GM18507 (cell line): ENCODE data around the gene STX17.
A peak's percentile ranks its signal among the peaks of the same experiment; 100 is the strongest.
"Not testable (repeated sequence)": the region's sequence is repeated elsewhere in the genome, so short reads cannot be mapped to it uniquely, and the experiment has no call there.

Experiments used
- DNase-seq: peaks from one replicate; pipeline ENCODE4 v3.0.0; 2011; ENCODE audit warnings: low read depth; ENCODE audit not compliant: insufficient read length; ENCODE audit errors: extremely low spot score
- FAIRE-seq: peaks from 2 replicates; lab custom pipeline; 2011; peaks lifted over from hg19 to GRCh38; lab: Jason Lieb, UNC

Gene STX17

DNA sequence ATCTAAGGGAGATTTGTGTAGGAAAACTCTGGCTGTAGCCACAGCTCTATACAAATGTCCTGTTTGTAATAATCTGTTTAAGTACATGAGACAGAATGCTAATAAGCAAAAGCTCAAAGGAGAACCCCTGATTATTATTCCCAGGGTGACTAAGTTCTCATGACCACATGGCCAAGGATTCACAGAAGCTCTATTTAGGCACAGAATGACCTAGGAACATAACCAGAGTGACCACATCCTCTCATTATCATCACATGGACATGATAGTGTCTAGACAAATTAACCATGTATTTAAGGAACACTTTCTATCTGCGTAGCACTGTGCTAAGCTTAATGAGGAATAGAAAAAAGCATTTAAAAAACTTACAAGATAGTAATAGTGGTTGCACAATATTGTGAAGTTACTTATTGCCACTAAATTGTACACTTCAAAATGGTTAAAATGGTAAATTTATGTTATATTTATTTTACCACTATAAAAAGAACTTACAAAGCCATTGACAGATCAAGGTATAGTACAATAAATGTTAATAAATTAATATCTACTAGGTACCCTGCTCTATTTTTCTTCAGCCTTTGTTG is 56.3 kb downstream of the STX17 start:
- FAIRE-seq (no peak), DNase-seq (no peak)

GRCh38 chr9:99964336-99964735 is 57.9 kb downstream of the STX17 start:
- FAIRE-seq (no peak), DNase-seq (no peak)

DNA sequence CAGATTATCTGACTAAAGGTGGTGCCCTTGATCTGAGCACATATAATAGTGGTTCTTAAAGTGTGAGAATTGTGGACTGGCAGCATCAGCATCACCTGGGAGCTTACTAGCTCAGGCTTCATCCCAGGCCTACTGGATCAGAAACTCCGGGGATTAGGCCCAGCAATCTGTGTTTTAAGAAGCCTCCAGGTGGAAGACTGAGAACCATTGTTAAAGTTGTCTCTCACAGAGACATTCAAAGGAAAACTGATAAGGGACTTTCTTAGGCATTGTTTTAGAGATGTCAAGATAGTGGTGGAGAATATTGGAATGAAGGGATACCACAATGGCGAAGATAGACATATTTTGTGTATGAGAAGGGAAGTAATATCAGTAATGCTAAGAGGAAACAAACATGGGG is 59.5 kb downstream of the STX17 start:
- DNase-seq, result no peak
- no peak for FAIRE-seq

GRCh38 chr9:99966716-99967115 is 60.3 kb downstream of the STX17 start:
- FAIRE-seq (no peak), DNase-seq (no peak)

DNA sequence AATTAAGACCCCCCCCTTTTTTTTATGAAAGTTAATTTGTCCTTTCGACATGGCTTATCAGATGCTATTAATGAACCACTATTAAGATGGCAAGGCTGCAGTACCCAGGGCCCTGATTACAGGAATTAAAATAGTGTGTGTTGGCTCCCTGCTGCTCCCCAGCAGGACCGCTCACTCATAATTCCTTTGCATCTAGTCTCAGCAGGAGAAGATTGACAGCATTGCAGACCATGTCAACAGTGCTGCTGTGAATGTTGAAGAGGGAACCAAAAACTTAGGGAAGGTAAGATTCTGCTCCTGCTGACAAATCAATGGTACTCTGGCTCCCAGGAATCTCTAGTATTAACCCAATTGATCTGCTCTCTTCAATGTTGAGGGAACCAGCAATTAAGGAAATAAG is 61.0 kb downstream of the STX17 start:
- FAIRE-seq (no peak), DNase-seq (no peak)

DNA sequence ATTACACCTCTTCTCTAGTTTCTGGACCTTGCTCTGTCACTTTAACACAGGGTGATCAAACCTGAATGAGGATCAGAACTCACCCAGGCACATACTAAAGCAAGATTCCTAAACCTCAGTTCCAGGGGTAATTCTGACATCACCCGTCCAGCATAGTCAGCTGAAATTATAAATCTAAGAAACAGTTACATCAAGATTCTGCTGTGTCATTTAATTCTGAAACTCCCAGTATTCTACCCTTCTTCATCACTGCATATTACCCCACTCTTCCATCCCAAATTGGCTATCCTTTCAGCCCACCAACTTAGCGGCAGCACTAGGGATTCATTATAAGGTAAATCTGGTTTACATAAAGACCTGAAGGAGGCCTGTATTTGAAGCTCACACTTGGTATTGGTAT is 64.0 kb downstream of the STX17 start:
- no peak for FAIRE-seq
- no peak for DNase-seq

GRCh38 chr9:99971410-99971809 is 65.0 kb downstream of the STX17 start:
- no peak for DNase-seq
- FAIRE-seq, result no peak

- DNase-seq (no peak), FAIRE-seq (no peak)
Observed at GRCh38 chr9:99973455-99973854, 67.0 kb downstream of the STX17 start.

DNA sequence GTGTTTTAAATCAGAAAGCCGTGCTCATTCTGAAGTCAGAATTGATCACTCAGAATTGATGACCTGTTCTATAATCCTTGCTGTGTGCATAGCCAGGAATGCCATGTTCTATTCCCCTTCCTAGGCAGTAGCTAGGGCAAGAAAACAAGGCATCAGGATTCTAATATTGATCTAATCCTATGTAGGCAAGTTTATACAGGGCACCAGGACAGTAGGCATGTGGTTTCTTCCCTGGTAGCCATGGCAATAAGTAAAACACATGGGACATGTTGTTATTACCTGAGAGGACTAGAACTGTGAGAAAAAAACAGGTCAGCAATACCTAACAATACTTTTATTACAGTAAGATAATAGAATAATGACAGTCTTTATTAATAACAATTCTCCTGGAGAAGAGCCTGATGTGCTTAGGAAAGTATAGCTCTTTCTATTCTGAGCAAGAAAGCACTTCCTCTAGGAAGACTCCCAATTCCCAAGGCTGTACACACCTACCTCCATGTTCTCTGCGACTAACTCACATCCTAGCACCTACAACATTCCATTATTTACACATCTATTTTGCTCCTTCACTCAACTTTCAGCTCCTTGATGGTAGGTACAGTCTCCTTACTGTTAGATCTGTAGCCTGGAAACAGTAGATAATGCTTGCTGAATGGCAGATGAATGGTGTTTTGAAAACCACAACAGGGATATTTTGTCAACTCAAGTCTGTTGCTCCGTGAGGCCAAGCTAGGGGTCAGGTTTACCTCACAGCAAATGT is 70.8 kb downstream of the STX17 start:
- no peak for FAIRE-seq

GRCh38 chr9:99978221-99978620 is 71.8 kb downstream of the STX17 start:
- no peak for FAIRE-seq

More for the DNA sequence above, 70.8 kb downstream of the STX17 start:
- DNase-seq, result no peak

GRCh38 chr9:99980598-99980997 is 74.1 kb downstream of the STX17 start:
- DNase-seq (no peak), FAIRE-seq (no peak)

More at GRCh38 chr9:99978221-99978620, 71.8 kb downstream of the STX17 start:
- DNase-seq, result no peak

DNA sequence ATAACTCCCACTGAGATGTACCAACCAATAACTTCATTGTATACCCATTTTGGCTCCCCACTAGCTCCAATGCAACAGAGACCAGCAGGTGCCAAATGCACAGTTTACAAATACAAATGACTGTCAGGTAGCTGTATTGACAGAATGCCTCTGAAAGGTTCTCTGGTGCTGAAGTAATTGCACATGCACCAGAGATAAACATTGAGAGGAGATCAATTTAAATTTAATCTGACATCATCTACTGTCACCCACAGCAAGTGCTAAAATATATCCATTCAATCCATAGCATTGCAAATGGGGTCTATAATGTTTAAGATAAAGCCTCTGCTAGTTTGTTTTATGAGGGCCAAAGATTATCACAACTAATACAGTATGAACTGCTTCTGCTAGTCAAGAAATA is 80.2 kb downstream of the STX17 start:
- FAIRE-seq, result no peak
- no peak for DNase-seq

DNA sequence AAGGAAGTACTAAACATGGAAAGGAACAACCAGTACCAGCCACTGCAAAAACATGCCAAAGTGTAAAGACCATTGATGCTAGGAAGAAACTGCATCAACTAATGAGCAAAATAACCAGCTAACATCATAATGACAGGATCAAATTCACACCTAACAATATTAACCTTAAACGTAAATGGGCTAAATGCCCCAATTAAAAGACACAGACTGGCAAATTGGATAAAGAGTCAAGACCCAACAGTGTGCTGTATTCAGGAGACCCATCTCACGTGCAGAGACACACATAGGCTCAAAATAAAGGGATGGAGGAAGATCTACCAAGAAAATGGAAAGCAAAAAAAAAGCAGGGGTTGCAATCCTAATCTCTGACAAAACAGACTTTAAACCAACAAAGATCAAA is 84.1 kb downstream of the STX17 start:
- not testable (repeated sequence) for FAIRE-seq, DNase-seq

GRCh38 chr9:99998266-99998665 is 91.8 kb downstream of the STX17 start:
- no peak for FAIRE-seq
- no peak for DNase-seq

DNA sequence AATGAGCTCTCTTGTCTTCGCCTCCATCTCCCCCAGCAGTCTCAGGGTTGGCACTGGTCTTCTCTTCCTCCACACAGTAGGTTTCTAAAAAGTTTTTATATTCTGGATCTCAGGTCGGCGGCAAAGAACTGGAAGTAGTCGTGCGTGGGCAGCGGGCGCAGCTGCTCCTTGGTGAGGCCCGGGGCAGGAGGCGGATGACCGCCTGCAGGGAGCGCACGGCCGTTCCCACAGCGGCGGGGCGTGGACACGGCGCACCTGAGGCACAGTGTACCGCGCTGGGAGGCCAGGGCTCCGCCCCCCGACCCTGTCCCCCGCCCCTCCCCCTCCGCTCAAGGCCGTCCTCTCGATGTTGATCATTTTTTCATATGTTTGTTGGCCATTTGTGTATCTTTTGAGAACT is 92.4 kb downstream of the STX17 start:
- FAIRE-seq, result no peak
- DNase-seq, result no peak

DNA sequence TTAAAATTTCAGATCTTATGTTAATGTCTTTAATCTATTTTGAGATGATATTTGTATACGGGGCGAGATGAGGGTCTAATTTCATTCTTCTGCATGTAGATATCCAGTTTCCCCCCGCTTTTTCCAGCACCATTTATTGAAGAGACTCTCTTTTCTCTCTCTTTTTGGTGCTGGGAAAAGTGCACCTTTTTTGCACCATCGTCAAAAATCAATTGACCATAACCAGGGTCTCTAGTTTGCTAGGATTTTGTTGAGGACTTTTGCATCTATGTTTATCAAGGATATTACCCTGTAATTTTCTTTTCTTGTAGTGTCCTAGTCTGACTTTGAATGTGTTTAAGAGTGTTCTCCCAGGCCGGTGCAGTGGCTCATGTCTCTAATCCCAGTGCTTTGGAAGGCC is 93.3 kb downstream of the STX17 start:
- FAIRE-seq, result no peak

DNA sequence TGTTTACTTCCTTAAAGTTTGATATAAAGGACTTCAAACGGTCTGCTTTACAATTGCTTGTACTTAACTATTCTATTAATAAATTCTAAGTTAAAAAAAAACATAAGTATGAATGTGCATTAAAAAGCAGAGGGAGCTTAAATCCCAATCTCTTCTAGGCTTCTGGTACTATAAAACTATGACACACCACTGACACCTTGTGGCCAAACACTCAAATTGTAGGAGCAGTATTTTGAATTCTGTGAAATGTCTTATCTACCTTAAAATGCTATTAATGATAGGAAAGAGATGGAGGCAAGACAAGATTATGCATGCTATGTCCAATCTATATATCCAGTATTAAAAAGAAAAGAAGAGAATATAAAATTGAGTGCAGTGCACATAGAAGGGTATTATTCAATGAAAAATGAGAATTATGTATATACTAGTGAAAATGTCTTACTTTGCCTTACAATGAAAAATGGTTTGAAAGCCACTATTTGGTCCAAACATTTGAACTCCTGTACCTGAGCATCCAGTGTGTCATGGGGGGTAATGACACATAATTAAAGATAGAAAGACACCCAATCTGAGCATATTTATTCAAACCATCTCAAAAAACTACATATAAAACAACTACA is 104.7 kb downstream of the STX17 start:
- DNase-seq (peak; percentile 26), FAIRE-seq (peak; percentile 81)

More for the DNA sequence above, 93.3 kb downstream of the STX17 start:
- DNase-seq, result no peak

DNA sequence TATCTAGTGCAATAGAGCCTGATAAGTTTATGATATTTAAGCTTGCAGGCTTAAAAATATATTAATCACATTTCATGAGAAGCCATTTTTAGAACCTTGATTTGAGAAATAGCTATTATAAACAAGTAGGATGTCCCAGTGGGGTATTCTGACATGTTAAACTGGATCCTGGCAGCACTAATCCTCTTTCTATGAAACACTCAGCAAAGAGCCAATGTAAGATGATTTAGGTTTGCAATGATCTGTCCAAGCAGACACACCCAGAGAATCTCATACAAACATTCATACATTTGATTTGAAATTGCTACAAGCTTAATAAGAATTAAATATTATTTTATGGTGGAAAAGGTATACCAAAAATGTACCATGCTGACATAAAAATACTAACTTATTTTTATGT is 105.8 kb downstream of the STX17 start:
- FAIRE-seq (no peak), DNase-seq (no peak)

- no peak for FAIRE-seq
- no peak for DNase-seq
Observed at GRCh38 chr9:100013573-100013972, 107.1 kb downstream of the STX17 start.

- FAIRE-seq (no peak), DNase-seq (no peak)
Observed at GRCh38 chr9:100014846-100015245, 108.4 kb downstream of the STX17 start.

GRCh38 chr9:100019541-100019940 is 113.1 kb downstream of the STX17 start:
- DNase-seq (no peak), FAIRE-seq (no peak)
